Activated CD4-positive, alpha-beta T cell treated with anti-CD3 and anti-CD28 coated beads, Interleukin-2, amount 10 ng/mL, durations not matched to agents 7 days and 5 days (primary cell): ENCODE results near the gene ADAM33. TPM values are rescaled to one million over a fixed set of nuclear protein-coding genes. Genes with fewer than 3 reads are reported as not detected.

Experiments used
- CTCF ChIA-PET: fragments of 350-600 bp; sonication (Branson Sonifier 250); formaldehyde crosslinking; loops from one replicate; lab custom pipeline; 2021; ENCODE audit warnings: antibody characterized with exemption; lab: Charles Lee
- POLR2A ChIA-PET: fragments of 350-600 bp; sonication (Branson Sonifier 250); formaldehyde crosslinking; loops from one replicate; lab custom pipeline; 2021; ENCODE audit warnings: antibody characterized with exemption; lab: Charles Lee
- DNase-seq: peaks from one replicate; pipeline ENCODE4 v3.0.0-alpha.2; 2020
- H3K27ac Mint-ChIP-seq: one replicate; pipeline ENCODE4 v1.8.0; 2021; ENCODE audit warnings: mild to moderate bottlenecking, moderate library complexity, mixed read lengths
- H3K27me3 Mint-ChIP-seq: one replicate; pipeline ENCODE4 v1.8.0; 2021; ENCODE audit warnings: mixed read lengths
- H3K36me3 Mint-ChIP-seq: one replicate; pipeline ENCODE4 v1.8.0; 2021; ENCODE audit warnings: low read depth, mixed read lengths
- H3K4me1 Mint-ChIP-seq: one replicate; pipeline ENCODE4 v1.8.0; 2021; ENCODE audit warnings: mixed read lengths
- H3K4me3 Mint-ChIP-seq: one replicate; pipeline ENCODE4 v1.8.0; 2021; ENCODE audit warnings: mild to moderate bottlenecking, moderate library complexity, mixed read lengths
- H3K9me3 Mint-ChIP-seq: one replicate; pipeline ENCODE4 v1.8.0; 2021; ENCODE audit warnings: mixed read lengths
- total RNA-seq, 2 experiments: library from RNA; stranded (reverse); gene quantifications; one replicate each; pipeline ENCODE4 v1.2.3, GENCODE V29; 2021

ADAM33 gene
- total RNA-seq, 2 experiments from 2014 or later, result not detected

DNA sequence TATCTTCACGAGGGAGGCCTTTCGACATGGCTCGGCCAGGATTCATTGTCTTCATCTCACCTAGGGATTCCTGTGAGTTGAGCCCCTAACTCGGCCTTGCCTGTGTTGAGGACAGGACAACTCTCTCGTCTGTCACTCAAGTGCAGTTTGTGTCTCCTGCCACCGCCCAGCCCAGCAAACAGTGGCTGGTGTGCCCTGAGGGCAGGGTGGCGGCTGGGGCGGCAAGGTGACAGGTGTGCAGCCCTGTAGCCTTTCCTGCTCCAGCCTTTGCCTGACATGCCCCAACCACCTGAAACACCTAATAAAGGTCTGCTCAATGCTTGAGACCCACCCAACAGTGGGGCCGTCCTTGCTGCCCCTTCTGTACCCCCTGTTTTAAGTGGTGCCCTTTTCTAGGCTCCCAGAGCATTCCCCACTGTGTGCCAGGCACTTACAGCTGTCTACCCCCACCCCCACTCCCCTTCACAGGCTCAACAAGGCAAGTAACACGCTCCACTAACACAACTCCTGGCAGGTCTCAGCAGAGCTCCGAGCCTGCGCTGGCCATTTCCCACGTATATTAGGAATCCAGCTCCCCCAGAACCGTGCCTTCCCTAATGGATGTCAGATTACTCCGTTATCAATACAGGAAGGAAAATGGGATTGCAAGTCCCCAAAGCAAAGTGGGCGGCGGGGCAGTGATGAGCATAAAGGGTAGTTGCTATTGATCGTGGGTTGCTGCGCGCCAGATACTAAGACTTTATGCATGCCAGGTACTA is 36.3 kb downstream of the ADAM33 start:
- no peak overlapping the region for H3K27ac Mint-ChIP-seq
- no peak for DNase-seq

DNA sequence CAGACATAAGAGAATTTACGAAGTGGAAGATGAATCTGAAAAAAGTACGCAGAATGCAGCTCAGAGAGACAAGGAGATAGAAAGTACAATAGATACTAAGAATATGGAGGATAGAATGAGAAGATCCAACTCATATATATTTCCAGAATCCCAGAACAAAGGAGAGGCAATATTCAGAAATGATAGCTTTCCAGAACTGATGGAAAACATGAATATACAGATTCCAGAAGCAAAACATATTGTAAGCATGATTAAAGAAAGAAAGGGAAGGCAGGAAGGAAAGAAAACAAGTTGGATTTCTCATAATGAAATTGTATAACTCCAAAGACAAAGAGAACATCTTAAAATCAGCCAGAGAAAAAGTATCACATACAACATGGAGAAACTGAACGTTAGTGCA is 41.6 kb downstream of the ADAM33 start:
- H3K4me1 Mint-ChIP-seq, result no peaks in the 10 kb centered on the region
- CTCF ChIA-PET, result no interaction called here

More for the DNA sequence above, 36.3 kb downstream of the ADAM33 start:
- ChIA-PET CTCF (interaction anchor here (1.0 kb wide), 1 partner anchor 27 kb away, joined by 3 read pairs; no protein-coding TSS in a partner anchor), POLR2A (no interaction called here)
- Mint-ChIP-seq H3K36me3 (peaks cover 4% of the 10 kb centered on the region), H3K9me3 (peaks cover 5% of the 10 kb centered on the region), H3K4me1 (no peaks in the 10 kb centered on the region), H3K27me3 (no peaks in the 10 kb centered on the region), H3K4me3 (no peak overlapping the region)

GRCh38 chr20:3635346-3635745 is 46.5 kb downstream of the ADAM33 start:
- CTCF ChIA-PET, result no interaction called here
- Mint-ChIP-seq H3K27me3 (no peaks in the 10 kb centered on the region), H3K4me3 (no peak overlapping the region), H3K9me3 (peaks cover 2% of the 10 kb centered on the region), H3K4me1 (peaks cover 3% of the 10 kb centered on the region), H3K27ac (no peak overlapping the region), H3K36me3 (no peaks in the 10 kb centered on the region)
- POLR2A ChIA-PET, result no interaction called here
- no peak for DNase-seq

More for the DNA sequence above, 41.6 kb downstream of the ADAM33 start:
- H3K27me3 Mint-ChIP-seq, result no peaks in the 10 kb centered on the region
- H3K27ac Mint-ChIP-seq, result no peak overlapping the region
- H3K9me3 Mint-ChIP-seq, result peaks cover 8% of the 10 kb centered on the region
- DNase-seq, result no peak
- POLR2A ChIA-PET, result no interaction called here
- no peak overlapping the region for H3K4me3 Mint-ChIP-seq
- H3K36me3 Mint-ChIP-seq, result peaks cover 4% of the 10 kb centered on the region

- Mint-ChIP-seq H3K27ac (no peak overlapping the region), H3K4me1 (peaks cover 3% of the 10 kb centered on the region), H3K27me3 (no peaks in the 10 kb centered on the region), H3K9me3 (no peaks in the 10 kb centered on the region), H3K36me3 (no peaks in the 10 kb centered on the region), H3K4me3 (no peak overlapping the region)
- DNase-seq, result no peak
- ChIA-PET CTCF (no interaction called here), POLR2A (no interaction called here)
Observed at GRCh38 chr20:3633913-3634478, 47.8 kb downstream of the ADAM33 start.

- no peaks in the 10 kb centered on the region for H3K36me3 Mint-ChIP-seq
- H3K4me1 Mint-ChIP-seq, result peaks cover 3% of the 10 kb centered on the region
- no peak overlapping the region for H3K4me3 Mint-ChIP-seq
- H3K27ac Mint-ChIP-seq, result peak overlapping the region; percentile 12
- CTCF ChIA-PET, result no interaction called here
- no peaks in the 10 kb centered on the region for H3K9me3 Mint-ChIP-seq
- DNase-seq, result no peak
- POLR2A ChIA-PET, result no interaction called here
- H3K27me3 Mint-ChIP-seq, result no peaks in the 10 kb centered on the region
Observed at GRCh38 chr20:3632311-3633004, 49.4 kb downstream of the ADAM33 start.

GRCh38 chr20:3631534-3631933 is 50.3 kb downstream of the ADAM33 start:
- DNase-seq, result no peak
- Mint-ChIP-seq H3K27me3 (no peaks in the 10 kb centered on the region), H3K4me3 (no peak overlapping the region), H3K9me3 (no peaks in the 10 kb centered on the region), H3K27ac (no peak overlapping the region), H3K4me1 (peaks cover 3% of the 10 kb centered on the region), H3K36me3 (no peaks in the 10 kb centered on the region)
- ChIA-PET POLR2A (no interaction called here), CTCF (interaction anchor here (0.6 kb wide), 1 partner anchor 405 kb away, joined by 4 read pairs; no protein-coding TSS in a partner anchor)

DNA sequence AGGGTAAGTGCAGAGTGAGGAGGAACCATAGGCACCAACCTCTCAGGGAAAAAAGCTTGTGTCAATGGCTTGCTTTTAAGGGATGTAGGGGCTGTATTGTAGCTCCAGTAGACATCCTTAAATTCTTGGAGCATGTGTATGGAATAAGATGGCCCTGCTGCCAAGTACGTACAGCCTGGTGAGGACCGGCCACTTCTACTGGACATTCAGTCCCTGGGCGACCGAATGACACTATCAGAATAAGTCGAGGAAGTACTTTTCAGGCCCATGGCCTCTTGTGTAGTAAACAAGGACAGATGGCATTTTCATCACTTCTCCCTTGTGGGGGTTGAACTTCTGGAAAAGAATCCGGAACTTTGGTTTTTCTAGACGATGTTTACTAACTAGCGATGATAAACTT is 51.4 kb downstream of the ADAM33 start:
- H3K9me3 Mint-ChIP-seq, result no peaks in the 10 kb centered on the region
- no peak for DNase-seq
- ChIA-PET CTCF (interaction anchor here (0.7 to 1.9 kb wide), 4 partner anchors 11 to 67 kb away, joined by 3 to 4 read pairs (median 3); no protein-coding TSS in a partner anchor), POLR2A (no interaction called here)
- H3K4me3 Mint-ChIP-seq, result no peak overlapping the region
- H3K4me1 Mint-ChIP-seq, result peaks cover 3% of the 10 kb centered on the region
- no peaks in the 10 kb centered on the region for H3K36me3 Mint-ChIP-seq
- H3K27ac Mint-ChIP-seq, result no peak overlapping the region
- no peaks in the 10 kb centered on the region for H3K27me3 Mint-ChIP-seq

DNA sequence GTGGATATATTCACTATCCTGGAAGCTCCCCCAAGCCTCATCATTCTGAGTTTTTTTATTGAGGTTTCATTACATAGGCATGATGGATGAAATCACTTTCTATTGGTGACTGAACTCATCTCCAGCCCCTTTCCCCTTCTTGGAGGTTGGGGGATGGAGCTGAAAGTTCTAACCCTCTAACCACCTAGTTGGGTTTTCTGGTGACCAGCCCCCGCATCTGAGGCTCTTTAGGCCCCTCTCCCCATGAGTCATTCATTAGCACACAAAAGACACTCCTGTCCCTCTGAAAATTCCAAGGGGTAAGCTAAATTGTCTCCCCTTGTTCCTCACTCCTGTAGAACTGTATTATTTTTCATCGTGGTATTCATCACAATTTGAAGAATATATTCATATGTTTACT is 51.9 kb downstream of the ADAM33 start:
- CTCF ChIA-PET, result interaction anchor here (1.9 kb wide), 1 partner anchor 11 kb away, joined by 4 read pairs; no protein-coding TSS in a partner anchor
- Mint-ChIP-seq H3K36me3 (no peaks in the 10 kb centered on the region), H3K9me3 (no peaks in the 10 kb centered on the region), H3K27ac (no peak overlapping the region), H3K4me3 (no peak overlapping the region), H3K27me3 (no peaks in the 10 kb centered on the region), H3K4me1 (peaks cover 3% of the 10 kb centered on the region)
- no peak for DNase-seq
- POLR2A ChIA-PET, result no interaction called here

- no peaks in the 10 kb centered on the region for H3K9me3 Mint-ChIP-seq
- ChIA-PET CTCF (no interaction called here), POLR2A (no interaction called here)
- H3K4me3 Mint-ChIP-seq, result no peak overlapping the region
- H3K27me3 Mint-ChIP-seq, result no peaks in the 10 kb centered on the region
- H3K36me3 Mint-ChIP-seq, result no peaks in the 10 kb centered on the region
- DNase-seq, result no peak
- H3K4me1 Mint-ChIP-seq, result no peaks in the 10 kb centered on the region
- no peak overlapping the region for H3K27ac Mint-ChIP-seq
Observed at GRCh38 chr20:3628502-3629314, 53.1 kb downstream of the ADAM33 start.

GRCh38 chr20:3627476-3627875 is 54.3 kb downstream of the ADAM33 start:
- Mint-ChIP-seq H3K9me3 (no peaks in the 10 kb centered on the region), H3K36me3 (no peaks in the 10 kb centered on the region), H3K4me3 (no peak overlapping the region), H3K27me3 (no peaks in the 10 kb centered on the region), H3K4me1 (no peaks in the 10 kb centered on the region), H3K27ac (no peak overlapping the region)
- ChIA-PET POLR2A (no interaction called here), CTCF (no interaction called here)
- no peak for DNase-seq

GRCh38 chr20:3622406-3622805 is 59.4 kb downstream of the ADAM33 start:
- ChIA-PET CTCF (no interaction called here), POLR2A (no interaction called here)
- Mint-ChIP-seq H3K27me3 (no peaks in the 10 kb centered on the region), H3K4me1 (no peaks in the 10 kb centered on the region), H3K9me3 (no peaks in the 10 kb centered on the region), H3K27ac (no peak overlapping the region), H3K36me3 (no peaks in the 10 kb centered on the region), H3K4me3 (no peak overlapping the region)
- no peak for DNase-seq

GRCh38 chr20:3621111-3621510 is 60.7 kb downstream of the ADAM33 start:
- no peak for DNase-seq
- Mint-ChIP-seq H3K4me3 (no peak overlapping the region), H3K36me3 (no peaks in the 10 kb centered on the region), H3K4me1 (no peaks in the 10 kb centered on the region), H3K27ac (no peak overlapping the region), H3K27me3 (no peaks in the 10 kb centered on the region), H3K9me3 (no peaks in the 10 kb centered on the region)
- POLR2A ChIA-PET, result no interaction called here
- CTCF ChIA-PET, result no interaction called here
